ENCODE data around the gene DLEC1.

GRCh38 chr3:38118421-38119247 is 79.6 kb downstream of the DLEC1 start:
- no peak for TF ChIP-seq CTCF (IDR thresholded peaks at IDR 0.05)
- no peak for TF ChIP-seq EZH2 (IDR thresholded peaks at IDR 0.05; ENCODE audit: borderline replicate concordance, insufficient read depth, low read depth, low read length, poor library complexity, severe bottlenecking)

All from B cell (primary cell).